HG03064 (cell line): ENCODE results near the gene KRTAP10-1.
"Not testable (repeated sequence)": the region's sequence is repeated elsewhere in the genome, so short reads cannot be mapped to it uniquely, and the experiment has no call there.

ENCODE experiments used
- ATAC-seq: cut with Tn5 transposase; IDR thresholded peaks from one replicate; pipeline ENCODE4 v1.9.1; 2021; ENCODE audit warnings: low read depth; ENCODE audit not compliant: unreplicated experiment

Gene KRTAP10-1

GRCh38 chr21:44507673-44508425 lies 32.1 kb downstream of the KRTAP10-1 start:
- no peak for ATAC-seq

GRCh38 chr21:44506279-44507255 lies 33.4 kb downstream of the KRTAP10-1 start:
- no peak for ATAC-seq

- ATAC-seq = no peak
Measured at GRCh38 chr21:44505673-44506278, 34.2 kb downstream of the KRTAP10-1 start.

- no peak for ATAC-seq
Measured at GRCh38 chr21:44503901-44504399, 36.0 kb downstream of the KRTAP10-1 start.

GRCh38 chr21:44503006-44503889 lies 36.7 kb downstream of the KRTAP10-1 start:
- not testable (repeated sequence) for ATAC-seq

GRCh38 chr21:44502171-44502958 lies 37.6 kb downstream of the KRTAP10-1 start:
- ATAC-seq = no peak

GRCh38 chr21:44500111-44500510 lies 39.9 kb downstream of the KRTAP10-1 start:
- no peak for ATAC-seq

GRCh38 chr21:44499631-44500030 lies 40.4 kb downstream of the KRTAP10-1 start:
- no peak for ATAC-seq

- no peak for ATAC-seq
Measured at GRCh38 chr21:44499211-44499560, 40.8 kb downstream of the KRTAP10-1 start.

GRCh38 chr21:44498280-44499210 lies 41.5 kb downstream of the KRTAP10-1 start:
- no peak for ATAC-seq

GRCh38 chr21:44497703-44498126 lies 42.3 kb downstream of the KRTAP10-1 start:
- ATAC-seq = no peak

- ATAC-seq = no peak
Measured at GRCh38 chr21:44496564-44497550, 43.1 kb downstream of the KRTAP10-1 start.

- ATAC-seq = no peak
Measured at GRCh38 chr21:44495611-44496563, 44.1 kb downstream of the KRTAP10-1 start.

- ATAC-seq = no peak
Measured at GRCh38 chr21:44494956-44495355, 45.0 kb downstream of the KRTAP10-1 start.

- ATAC-seq = no peak
Measured at GRCh38 chr21:44494418-44494817, 45.6 kb downstream of the KRTAP10-1 start.
